Activated naive CD4-positive, alpha-beta T cell treated with Interleukin-2 at 50 U/mL for 16 hours (primary cell): Measurements from ENCODE around the gene CHST11.
"Not testable (repeated sequence)": the region's sequence is repeated elsewhere in the genome, so short reads cannot be mapped to it uniquely, and the experiment has no call there.

Source experiments
- DNase-seq: peaks from one replicate; pipeline ENCODE4 v3.0.0-alpha.2; 2020

Gene CHST11

DNA sequence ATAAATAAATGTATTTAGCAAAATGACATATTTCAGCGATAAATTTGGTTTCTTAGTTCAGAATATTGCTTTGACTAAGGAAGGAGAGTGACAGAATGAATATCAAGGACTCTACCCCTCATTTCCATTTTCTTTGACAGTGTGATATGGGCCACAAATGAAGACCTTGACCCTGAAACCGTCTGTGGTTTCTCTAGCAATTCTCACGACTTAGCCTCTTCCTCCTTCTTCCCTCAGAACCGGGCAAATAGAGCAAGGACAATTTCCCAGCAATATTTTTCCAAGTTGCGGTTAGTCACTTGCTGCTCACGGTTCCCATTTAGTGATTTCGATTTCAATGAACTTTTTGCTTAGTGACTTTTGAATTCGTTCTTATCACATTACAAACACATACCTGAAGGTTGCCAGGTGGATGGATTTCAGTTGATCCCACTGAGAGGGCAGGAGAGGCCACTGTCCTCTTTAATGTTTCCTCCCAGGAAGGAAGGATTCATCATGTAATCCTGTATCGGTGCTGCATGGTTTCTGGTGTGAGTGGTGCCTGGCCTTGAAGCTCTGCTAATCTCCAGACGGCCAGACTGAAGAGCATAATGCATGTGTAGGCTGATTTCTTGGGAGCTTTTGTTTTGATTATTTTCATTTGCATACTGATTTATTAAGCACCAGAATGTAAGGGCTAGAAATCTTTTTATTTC is 77.6 kb downstream of the CHST11 start:
- DNase-seq, result no peak

DNA sequence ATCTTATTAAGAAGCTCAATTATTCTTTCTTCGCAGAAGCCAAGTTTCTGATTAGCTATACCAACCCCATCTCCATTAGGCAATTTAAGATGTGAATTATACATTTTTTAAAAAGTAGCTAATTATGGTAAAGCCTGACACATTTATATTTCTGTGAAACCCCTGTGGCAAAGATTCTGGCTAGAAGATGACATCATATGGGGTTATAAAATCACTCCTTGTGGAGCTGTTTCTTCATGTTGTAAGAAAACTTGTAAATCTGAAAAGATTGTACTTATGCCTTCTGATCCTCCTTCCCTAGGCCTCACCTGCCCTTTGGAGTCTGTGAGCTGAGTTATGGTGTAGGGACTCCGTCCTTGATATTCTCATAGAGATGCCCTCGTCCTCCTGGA is 78.1 kb downstream of the CHST11 start:
- DNase-seq, result no peak

DNA sequence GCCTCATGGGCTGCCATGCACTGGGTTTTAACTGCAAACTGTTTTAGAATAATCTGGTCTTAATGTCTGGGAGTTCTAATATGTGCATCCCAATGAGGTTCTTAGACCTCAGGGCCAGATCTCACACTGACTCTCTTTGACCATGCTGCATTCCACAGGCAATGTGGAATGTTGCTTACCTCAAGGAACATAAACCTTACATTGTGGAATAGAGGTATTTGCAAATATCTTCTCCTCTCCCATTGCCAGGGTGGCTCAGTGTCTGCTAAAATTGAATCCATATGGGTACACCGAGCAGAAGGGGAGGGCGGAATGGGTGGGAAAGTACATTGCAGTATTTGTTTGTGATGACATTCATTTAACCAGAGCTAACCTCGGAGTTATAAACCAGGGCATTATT is 78.6 kb downstream of the CHST11 start:
- no peak for DNase-seq

DNA sequence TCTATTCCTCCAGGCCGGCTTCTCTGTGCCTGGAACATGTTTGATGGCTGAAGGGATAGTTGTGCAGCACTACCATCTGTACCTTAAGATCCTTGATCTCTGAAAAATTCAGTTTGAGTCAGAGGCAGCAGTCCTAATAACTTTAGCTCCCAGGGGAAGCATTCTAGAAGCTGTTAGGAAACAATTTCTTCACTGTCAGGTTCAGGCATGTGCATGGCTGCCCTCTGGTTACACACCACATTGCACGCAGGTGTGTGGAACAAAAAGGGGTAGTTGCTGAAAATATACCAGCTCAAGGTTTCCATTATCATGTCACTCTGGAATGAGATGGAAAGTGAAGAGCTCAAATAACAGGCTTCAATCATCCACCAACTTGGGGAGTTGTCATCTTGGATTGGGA is 80.1 kb downstream of the CHST11 start:
- no peak for DNase-seq

DNA sequence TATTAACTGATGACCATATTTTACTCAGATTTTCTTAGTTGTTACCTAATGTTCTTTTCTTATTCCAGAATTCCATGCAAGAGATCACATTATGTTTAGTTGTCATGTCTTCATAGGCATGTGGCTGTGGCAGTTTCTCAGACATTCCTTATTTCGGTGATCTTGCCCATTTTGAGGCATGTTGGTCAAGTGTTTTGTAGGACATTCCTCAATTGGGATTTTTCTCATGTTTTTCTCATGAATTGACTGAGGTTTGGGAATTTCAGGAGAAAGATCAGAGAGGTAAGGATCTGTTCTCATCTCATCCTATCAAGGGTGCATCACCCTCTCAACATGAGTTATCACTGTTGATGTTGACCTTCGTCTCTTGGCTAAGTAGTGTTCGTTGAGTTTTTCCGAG is 81.3 kb downstream of the CHST11 start:
- no peak for DNase-seq

DNA sequence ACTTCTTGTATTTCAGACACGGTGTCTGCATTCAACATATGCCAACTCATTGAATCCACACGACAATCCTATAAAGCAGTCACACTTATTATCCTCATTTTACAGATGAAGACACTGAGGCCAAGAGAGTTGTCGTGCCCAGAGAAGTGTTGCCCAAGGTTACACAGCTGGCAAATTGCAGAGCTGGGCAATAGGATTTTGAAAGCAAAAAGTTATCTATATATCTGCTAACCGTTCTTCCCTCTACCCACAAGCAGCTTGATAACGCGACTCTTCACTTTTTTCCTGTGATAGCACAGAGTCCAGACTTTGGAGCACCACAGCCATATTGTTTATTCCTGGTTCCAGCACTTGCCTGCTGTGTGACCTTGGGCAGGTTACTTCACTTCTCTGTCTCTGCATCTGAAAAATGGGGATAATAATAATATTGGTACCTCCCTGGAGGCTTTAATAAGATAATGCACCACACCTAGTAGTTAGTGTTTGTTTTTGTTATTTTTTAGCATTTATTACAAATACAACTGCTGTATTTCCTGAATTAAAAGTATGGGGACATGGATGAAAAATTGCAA is 82.2 kb downstream of the CHST11 start:
- DNase-seq, result no peak

DNA sequence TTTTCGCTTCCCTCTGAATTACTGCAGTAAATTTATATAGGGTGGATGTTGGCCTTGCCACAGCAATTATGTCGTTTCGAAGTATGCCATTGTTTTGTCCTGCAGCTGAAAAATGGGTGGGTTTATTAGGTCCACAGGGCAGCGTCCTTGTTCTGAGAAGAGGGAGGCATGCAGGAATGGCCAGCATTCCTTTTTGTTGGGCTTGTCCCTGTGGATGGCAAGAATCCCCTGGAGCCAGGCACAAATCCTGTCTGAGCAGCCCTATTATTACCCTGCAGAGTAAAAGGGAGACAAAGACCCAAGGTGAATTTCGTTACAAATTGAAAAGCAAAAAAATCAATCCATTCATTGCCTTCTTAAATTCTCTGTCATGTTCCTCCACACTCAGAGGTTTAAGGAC is 88.1 kb downstream of the CHST11 start:
- DNase-seq, result no peak

DNA sequence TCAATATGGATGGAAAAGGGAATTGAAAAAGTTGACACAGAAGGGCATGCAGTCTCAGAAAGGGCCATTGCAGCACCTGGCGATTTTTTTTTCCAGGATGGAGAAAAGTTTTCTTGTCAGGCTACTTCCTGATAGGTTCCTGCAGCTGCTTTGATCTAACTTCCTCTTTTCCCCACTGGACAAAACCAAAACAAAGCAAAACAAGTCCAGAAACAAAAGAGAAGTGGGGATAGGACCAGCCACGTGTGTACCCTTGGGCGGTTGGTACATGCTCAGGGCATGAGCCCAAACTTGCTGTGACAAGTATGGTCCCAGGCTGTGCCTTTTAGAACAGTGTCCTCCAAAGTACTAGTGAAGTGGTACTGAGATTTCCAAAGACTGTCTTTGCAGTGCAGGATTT is 89.8 kb downstream of the CHST11 start:
- DNase-seq, result no peak

DNA sequence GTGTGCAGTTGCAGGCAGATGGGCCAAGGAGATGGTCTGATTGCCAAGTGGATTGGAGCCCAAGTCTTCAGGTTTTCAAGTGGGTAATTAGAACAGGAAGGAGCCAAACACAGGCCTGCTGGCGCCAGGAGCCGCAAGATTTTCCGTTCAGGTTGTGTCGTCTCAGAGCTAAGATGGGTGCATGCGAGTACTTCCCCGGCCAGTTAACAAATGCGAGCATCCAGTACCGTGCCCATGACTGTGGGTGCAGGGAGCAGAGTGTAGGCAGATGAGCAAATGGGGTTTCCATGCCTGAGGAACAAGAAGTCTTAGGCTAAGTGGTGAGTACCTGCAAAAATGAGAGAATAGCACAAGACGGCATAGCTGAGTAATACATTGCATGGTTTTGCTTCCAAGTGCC is 90.5 kb downstream of the CHST11 start:
- no peak for DNase-seq

DNA sequence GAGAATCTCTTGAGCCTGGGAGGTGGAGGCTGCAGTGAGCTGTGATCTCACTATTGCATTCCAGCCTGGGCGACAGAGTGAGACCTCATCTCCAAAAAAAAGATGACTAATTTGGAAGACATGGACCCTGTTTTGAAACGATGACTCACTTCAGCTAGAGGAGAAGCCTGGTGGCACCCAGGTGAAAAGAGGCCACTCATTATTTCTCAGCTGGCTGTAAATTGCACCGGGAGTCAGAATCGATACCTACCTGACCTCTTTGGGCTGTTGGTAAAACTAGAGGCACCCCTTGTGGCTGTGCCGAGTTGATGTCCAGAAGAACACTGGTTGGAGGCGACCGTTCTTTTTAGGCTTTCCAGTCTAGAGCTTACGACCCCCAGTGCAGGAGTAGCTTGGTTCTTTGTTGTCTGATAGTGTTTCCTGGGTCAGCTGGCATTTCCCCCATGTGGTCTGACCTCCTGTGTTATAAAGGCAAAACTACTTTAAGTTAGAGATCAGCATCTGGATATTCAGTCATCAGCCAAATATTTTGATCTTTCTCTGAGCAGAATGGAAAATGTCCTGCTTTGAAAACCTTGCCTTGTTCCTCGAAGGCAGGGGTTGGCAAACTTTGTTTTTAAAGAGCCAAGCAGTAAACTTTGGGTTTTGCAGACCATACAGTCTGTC is 93.2 kb downstream of the CHST11 start:
- no peak for DNase-seq

DNA sequence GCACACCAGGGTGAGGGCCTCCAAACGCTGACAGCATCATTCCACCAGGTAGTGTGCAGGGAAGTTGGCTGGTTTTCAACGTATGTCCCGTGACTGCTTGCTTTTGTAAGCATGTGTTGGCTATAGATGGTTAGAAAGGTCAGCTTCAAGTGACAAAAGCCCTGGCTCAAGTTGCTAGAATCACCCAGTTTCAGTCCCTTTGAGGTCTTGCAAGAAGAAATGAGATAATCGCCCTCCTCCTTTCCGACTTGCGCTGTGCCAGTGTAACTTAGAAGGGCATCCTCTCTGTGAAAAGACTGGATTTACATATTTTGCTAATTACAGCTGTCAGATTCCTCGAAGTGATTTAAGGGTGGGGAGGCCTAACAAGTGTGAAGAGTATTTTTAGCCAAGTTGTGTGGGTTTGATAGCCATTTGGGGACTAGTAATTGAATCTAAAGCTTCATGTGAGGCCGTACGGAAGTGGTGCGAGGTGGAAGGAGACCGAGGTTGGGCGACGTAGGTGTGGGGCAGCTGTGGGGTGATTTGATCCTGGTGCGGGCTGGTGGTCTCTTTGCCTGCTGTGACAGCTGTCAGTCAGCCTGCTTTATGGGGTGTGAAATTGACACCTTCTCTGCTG is 94.7 kb downstream of the CHST11 start:
- DNase-seq, result no peak

DNA sequence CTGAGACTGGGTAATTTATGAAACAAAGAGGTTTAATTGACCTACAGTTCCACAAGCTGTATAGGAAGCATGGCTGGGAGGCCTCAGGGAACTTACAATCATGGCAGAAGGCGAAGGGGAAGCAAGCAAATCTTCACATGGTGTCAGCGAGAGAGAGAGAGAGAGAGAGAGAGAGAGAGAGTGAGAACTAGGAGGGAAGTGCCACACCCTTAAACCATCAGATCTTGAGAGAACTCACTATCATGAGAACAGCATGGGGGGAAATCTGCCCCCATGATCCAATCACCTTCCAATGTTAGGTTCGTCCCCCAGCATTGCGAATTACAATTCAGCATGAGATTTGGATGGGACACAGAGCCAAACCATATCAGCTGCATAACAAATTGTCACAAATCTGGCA is 96.7 kb downstream of the CHST11 start:
- no peak for DNase-seq

DNA sequence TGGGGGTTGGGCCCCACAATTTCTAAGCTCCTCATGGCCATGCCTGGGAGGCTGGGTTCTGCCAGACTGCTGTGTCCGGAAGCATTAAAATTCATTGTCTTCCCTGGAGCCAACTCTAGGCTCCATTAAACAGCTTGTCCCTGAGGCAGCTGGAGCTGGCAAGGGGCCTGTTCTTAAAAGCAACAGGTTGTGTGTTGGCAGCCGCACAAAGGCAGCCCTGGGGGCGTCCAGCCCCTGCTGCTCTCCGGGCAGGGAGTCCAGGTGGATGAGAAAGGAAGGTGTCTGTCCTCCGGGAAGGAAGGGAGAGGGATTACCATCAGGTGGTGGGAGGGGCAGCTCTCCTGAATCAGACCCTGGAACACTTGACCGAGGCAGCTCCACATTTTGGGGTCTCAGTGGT is 98.9 kb downstream of the CHST11 start:
- DNase-seq, result no peak

DNA sequence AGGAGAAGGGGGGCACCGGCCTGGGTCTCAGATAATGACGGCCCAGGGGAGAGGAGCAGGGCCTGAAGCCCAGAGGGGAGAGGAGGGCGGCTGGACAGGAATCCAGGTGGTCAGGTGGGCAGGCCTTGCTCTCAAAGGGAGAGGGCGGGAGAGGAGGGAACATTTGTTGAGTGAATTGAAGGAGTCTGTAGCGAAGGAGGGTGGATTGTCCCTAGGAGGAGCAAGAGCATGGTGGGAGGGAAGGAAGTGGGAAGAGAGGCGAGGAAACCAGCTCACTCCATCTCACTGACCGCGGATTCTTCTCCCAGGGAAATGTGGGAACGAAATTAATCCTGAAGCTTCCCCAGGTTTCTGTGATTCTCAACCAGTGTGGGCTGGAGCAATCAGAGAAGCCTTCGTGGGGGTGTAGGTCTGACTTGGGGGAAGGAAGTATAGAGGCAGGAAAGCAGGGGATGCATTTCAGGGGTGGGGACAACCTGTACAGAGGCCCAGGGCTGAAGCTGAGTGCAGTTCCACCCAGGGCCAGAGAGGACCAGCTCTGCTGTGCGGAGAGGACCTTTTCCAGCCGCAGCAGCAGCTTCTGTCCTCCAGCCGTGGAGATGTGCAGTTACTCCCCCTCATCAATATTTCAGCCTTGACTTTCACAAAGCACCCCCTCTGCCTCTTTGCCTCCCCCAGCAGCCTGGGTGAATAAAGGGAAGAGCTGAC is 100.9 kb downstream of the CHST11 start:
- no peak for DNase-seq

DNA sequence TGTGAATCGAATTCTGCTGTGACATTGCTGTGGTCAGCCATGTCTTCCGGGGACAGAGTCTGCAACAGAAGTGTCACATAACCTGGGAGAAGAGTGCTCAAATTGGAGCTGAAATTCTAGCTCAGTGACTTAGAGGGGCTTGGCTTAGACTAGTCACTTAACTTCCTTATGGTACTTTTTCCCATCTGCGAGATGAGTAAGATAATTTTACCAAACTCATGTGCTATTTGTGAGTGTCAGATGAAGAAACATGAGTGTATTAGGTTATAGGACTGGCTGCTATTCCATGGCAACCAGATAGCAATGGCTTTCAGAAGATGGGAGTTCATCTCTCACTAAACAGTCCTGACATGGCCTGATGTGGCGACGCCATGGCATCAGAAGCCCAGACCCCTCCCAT is 104.1 kb downstream of the CHST11 start:
- no peak for DNase-seq

DNA sequence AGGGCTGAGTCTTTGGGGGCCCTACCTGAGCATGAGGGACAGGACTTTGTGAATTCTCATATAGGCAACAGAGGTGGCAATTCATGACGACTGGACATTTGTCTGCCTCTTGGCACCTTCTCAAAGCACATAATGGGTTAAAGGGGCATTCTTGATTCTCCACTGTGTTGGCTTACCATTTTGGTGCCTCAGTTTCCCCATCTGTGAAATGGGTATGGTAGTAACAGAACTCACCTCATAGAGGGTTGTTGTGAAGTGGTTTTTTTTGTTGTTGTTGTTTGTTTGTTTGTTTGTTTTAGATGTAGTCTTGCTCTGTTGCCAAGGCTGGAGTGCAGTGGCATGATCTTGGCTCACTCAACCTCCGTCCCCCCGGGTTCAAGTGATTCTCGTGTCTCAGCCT is 106.0 kb downstream of the CHST11 start:
- DNase-seq, result no peak

DNA sequence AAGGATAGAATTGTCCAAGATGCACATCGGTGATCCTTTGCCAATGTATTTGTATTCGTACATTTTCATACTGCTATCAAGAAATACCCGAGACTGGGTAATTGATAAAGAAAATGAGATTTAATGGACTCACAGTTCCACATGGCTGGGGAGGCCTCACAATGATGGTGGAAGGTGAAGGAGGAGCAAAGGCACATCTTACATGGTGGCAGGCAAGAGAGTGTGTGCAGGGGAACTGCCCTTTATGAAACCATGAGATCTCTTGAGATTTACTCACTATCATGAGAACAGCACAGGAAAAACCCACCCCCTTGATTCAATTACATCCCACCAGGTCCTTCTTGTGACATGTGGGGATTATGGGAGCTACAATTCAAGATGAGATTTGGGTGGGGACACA is 107.9 kb downstream of the CHST11 start:
- DNase-seq, result not testable (repeated sequence)

DNA sequence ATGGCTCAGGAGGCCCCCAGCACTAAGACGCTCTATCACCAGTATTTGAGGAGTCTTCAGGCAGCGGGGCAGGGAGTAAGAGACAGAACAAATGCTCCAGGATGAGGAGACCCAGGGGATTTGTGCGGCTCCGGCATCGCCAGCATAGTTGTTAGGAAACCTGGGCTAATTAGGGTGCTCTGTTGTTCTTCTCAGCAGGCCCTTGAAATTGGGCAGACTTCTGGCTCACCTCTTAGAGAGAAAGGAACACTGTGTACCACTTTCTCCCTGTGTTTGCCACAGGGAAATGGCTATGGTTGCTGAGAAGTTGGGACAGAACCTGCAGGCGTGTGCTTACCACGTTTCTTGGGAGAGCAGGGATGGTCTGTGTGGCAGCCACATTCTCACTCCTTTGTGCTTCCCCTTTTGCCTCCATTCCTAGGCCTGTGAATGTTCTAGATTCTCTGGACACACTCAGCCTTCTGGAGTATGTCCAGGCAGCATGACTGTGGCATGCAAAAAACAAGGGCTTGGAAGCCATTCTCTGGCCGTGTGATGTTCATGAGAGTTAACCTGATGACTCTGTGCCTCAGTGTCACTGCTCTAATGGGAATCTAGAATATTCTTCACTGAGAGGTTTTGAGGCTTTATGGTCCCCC is 109.0 kb downstream of the CHST11 start:
- no peak for DNase-seq

DNA sequence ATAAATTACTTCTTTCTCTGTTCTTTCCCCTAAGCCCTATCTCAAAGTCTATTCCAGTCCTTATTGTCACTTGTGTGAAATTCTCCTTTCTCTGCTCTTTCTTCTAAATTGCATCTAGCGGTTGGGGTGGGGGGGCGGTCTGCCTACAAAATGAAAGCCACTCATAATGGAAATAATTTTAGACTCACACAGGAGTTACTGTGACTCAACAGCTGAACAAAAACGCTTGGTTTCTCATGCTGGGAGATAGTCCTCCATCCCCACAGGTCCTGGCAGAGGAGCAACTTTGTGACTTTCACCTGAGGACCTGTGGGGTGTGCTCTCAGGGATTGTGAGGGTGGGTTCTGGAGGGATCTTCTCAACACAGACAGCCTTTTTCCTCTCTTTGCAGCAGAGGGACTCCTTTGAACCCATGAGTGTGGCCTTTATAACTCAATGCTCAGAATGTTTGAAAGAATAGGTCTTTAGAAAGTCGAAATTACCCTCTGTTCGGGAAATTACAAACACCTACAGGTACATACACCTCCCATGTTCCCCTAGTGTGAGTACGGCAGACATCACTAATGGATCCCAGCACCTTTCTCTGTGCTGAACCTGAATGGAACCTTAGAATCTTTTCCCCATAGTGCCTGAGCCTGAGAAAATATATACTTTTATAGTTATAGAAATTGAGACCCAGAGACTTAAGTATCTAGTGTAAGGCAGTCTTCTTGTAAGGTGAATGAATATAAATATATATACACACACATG is 109.7 kb downstream of the CHST11 start:
- DNase-seq, result peak; percentile 56

DNA sequence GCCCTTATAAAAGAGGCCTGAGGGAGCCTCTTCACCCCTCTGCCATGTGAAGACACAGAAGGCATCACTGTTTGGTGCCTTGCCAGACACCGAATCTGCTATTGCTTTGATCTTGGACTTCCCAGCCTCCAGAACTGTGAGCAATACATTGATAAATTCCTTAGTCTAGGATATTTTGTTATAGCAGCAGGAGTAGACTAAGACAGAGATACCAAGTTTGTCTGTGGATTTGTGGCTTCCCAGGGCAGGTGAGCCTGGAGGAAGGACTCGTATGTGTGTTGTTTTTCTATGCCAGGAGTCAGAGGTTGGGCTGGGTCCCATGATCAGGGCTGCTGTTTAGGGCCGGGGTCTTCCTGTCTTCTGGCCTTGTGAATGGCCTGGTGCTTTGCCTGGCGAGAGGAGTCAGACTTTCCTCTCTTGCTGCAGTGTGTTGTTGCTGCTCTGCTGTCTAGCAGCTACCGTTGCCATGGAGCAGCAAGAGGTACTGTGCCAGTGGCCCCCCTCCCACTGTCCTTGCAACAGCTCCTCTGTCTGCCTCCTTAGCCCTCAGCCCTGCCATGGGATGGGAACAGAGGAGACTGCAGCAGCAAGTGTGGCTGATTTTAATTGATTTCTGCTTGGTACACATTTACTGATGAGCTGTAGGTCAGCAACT is 111.2 kb downstream of the CHST11 start:
- no peak for DNase-seq

DNA sequence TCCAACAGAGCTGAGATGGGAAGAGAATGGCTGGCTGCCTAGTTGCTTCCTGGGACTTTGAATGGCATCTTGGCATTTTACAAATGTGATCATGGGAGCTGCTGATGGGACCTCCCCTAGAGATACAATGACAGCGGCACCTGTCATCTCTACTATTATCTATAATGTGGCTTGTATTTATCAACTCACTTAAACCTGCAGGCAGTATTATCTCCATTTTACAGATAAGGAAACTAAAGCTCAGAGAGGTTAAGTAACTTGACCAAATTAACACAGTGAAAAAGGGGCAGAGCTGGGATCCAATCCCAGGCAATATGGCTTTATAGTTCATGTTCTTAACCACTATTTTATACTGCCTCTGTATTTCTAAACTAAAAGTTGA is 111.7 kb downstream of the CHST11 start:
- no peak for DNase-seq

DNA sequence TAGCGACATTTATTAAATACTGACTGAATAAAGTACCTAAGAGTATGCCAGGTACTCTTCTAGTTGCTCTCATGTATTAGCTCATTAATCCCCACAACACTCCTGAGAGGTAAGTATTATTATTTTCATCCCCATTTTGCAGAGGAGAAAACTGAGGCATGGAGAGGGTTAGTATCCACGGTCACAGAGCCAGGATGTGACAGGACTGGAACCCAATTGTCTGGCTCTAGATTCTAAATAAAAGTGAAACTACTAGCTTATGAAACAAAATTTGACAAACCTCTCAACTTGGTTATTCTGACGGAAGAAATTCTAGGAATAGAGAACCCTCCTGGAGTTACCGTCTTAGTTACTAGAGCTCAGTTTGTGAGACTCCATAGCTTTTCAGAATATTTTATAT is 112.2 kb downstream of the CHST11 start:
- DNase-seq, result no peak
